NCI-H524 (cell line): ENCODE results near the gene ZCCHC24.

Source experiments
- DNase-seq, 2 experiments: peaks; one replicate each; lab custom pipeline; 2025; lab: John Stamatoyannopoulos, UW

Gene ZCCHC24

GRCh38 chr10:79431891-79432831 is 13.3 kb downstream of the ZCCHC24 start:
- DNase-seq, result no peak

DNA sequence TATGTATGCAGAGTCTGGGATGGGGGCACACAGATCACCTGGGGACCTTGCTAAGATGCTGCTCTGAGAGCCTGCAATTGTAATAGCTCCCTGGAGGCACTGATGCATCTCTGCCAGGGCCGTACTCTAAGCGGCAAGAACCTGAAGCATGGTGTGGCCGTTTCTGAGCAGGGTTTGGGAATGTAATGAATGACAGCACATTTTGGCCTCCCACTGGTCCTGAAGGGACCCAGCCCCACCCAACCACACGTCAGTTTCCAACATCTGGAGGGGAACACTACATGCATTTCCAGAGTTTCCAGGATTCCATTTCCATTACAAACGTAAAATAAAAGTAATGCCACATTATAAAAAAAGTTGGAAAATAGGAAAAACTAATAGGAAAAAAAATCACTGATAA is 14.0 kb downstream of the ZCCHC24 start:
- DNase-seq, result no peak

DNA sequence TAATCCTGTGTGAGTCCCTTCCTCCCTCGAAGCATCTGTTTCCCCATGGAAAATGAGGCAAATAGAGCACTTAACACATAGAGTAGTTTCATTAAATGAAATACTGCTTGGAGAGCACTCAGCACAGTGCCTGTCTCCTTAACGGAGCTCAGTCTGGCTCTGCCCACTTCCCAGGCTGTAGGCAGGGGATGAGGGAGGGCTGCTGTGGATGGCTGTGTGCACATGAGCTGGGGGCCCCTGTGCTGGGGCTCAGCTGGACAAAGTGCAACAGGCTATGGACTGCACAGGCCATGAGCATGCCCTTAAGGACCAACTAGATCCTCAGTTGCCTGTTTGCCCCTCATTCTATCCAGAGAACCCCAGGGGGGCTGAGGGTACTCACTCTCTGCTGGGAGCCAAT is 14.5 kb downstream of the ZCCHC24 start:
- peak; percentile 48 to 72 for DNase-seq

DNA sequence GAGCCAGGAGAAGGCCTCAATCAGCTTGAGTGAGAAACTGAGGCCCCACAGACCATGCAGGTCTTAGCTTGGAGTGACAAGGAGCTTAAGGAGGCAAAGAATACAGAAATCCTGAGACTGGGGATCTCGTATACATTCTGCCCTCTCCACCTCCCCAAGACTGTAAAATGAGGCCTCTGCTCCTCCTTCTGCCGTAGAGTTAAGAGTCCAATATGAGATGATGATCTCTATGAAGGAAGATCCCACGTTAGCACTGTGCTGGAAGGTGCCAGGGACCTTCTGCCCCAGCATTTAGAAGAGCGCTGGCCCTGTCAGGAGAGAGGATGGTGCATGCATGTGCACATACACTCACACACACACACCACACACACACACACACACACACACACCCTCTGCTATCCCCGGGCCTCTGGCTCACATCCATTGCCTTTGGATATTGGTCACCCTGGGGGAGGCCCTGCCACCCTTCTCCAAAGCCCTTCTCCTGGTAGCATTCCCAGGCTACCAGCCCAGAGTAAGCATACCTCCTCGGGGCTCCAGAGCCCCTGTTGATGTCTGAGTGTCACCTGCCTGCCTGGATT is 15.0 kb downstream of the ZCCHC24 start:
- no peak for DNase-seq

DNA sequence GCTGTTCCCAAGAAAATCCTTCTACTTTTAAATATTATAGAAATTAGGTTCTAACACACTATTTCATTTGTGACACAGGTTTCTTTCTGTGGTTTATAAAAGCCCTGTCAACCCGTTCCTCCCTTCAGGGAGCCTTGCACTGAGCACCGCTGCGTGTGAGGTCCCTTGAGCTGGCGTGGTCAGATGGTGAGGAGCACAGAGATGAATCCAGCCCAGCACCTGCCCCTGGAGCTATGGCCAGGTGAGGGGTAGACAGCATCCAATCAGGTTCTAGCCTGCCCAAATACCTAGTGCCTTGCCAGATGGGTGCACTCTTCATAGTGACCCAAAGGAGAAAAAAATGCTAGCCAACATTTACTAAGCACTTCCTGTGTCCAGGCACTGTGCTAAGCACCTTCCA is 15.7 kb downstream of the ZCCHC24 start:
- no peak for DNase-seq

GRCh38 chr10:79427965-79428364 is 17.5 kb downstream of the ZCCHC24 start:
- DNase-seq, result no peak

DNA sequence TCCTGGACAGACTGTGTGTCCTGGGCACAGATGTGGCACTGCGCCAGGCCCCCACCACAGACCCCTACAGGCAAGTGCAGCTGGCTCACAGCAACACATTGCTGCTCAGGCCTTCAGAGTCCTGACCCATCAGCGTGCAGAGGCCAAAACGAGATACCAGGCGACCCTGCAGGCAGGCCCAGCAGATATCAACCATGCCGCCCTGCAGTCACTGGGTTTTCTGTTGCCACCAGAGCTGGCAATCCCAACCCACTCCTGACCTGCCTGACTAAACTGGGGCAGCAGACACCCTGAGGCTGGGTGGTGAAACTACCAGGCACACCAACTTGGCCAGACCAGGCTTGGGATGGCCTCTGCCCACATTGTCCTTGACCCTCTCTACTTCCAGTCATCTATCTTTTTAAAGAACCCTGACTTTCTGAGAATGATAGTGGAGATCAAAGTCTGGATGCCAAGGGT is 20.3 kb downstream of the ZCCHC24 start:
- DNase-seq, result no peak

DNA sequence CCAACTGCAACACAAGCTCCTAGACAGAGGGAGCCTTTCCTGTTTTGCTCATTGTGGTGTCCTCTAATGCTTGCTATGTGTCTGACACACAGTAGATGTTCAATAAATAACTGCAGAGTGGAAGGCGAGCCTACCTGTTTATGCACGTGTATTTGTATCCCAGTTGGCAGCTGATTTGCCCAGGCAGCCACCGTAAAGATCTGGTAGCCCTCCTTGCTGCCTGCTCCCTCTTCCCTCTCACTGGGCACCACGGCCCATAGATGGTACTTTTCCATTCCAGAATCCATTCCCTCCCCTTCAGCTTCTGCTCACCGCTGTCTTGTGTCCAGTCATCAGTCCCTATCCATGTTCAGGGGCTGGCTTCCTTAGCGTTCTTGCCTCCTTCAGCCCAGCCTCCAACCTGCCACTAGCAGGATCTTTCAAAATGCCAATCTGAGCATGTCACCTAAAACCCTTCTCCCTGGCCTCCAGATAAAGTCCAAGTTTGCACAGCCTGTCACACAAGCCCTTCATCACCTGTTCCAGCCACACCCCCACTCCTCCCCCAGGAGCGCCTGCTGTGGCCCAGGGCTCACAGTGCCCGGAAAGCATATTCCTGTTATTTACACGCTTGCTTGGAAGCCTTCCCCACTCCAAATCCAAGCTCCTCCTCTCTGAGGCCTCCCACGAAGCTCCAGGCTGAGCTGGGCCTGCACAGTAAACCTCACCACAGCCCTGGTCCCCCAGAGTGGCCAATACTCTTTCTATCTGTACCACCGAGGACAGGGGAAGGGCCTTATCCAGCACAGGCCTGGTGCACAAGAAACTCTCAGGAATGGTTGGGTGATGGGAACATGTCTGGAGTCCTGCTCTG is 21.0 kb downstream of the ZCCHC24 start:
- DNase-seq, result no peak

- no peak for DNase-seq
Observed at GRCh38 chr10:79422178-79422892, 23.1 kb downstream of the ZCCHC24 start.

GRCh38 chr10:79420974-79421688 is 24.3 kb downstream of the ZCCHC24 start:
- DNase-seq, result no peak

GRCh38 chr10:79418886-79419595 is 26.4 kb downstream of the ZCCHC24 start:
- no peak for DNase-seq

DNA sequence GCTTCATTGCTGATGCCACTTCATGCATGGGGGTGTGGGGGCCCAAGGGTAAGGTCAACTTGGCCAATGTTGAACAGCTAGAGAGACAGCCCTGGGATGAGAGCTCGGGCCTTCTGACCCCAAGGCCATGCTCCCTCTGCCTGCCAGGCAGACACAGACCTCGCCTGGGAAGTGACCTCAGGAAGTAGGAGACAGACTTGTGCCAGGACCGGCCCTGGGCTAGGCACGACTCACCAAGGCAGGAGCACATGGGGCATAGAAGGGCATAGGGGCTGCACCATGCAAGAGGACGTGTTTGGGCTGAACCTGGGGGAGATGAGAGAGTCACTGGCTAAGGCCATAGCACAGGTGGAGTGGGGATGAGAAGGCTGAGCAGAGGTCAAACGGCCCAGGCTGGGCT is 27.1 kb downstream of the ZCCHC24 start:
- DNase-seq, result no peak

DNA sequence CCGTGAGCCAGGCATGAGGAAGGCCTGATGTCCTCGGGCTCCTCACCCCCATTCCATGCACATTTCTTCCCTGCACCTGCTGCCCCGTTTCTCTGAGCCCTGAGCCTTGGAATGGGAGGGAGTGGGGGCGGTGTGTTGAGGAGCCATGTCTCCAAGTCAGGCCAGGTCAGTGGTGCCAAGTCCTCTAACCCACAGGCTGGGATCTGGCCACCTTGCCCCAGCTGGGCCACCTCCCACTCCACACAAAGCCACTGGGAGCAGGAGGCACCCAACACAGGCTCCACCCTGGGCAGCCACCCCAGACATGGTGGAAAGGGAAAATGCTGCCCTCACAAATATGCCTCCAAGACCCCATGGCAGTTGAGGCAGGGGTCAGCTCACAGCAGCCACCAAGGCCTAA is 27.7 kb downstream of the ZCCHC24 start:
- no peak for DNase-seq

DNA sequence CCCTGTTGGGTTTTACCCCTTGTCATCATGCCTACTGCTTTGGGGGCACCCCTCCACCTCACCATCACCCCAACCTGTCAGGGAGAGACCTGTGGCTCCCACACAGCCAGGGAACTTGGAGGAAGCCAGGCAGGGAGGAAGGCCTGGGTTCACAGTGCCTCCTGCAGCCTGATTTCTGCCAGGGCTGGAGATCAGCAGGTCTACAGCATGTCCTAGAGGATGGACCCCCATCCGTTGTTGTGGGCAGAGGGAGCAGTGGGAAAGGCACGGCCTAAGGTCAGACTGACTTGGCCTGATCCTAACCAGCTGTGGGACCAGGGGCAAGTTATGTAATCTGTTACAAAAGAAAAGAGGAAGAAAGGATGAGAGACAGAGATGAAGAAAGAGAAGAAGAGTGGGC is 28.2 kb downstream of the ZCCHC24 start:
- DNase-seq, result no peak

DNA sequence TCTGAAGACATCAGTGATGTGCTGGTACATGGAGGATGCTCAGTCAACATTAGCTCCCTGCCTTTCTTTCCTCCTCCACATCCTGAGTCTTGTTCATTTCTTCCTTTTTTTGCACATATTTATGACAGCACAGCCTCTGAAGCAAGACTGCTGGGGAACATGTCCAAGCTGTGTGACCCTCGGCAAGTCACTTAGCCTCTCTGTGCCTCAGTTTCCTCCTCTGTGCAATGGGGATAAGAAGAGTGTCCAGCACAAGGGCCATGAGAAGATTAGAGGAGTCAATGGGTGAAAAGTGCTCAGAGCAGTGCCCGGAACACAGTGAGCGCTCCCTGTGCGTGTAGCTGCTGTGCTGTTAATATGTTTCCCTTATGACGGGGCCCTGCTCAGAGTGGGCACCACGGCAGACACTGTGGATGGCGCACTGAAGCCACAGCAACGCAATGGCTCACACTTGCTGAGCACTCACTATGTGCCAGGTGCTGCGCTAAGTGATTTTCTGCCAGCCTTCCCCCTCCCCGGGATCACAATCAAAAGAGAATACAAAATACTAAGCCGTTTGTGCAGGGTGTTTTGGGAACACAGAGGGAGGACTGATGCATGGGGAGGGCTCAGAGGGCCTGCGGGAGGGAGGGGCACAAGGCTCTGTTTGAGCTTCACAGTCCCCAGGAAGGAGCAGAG is 28.7 kb downstream of the ZCCHC24 start:
- DNase-seq, result no peak

- no peak for DNase-seq
Observed at GRCh38 chr10:79415736-79416577, 29.5 kb downstream of the ZCCHC24 start.

DNA sequence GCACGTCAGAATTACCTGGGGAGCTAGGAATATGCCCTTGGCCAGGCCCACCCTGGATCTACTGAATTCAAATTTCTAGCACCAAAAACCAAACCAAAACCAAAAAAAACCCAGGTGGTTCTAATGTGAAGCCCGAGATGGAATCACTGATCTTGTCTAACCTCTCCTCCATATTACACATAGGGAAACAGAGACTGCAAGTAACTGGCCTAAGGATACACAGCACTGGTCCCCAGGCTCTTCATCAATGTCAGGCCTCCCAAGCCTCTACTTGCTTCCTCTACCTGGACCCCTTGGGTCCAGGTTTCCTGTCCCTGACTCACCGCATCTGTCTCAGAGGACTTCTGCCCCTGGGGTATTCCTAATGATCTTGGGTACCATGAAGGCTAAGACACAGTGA is 30.7 kb downstream of the ZCCHC24 start:
- no peak for DNase-seq

DNA sequence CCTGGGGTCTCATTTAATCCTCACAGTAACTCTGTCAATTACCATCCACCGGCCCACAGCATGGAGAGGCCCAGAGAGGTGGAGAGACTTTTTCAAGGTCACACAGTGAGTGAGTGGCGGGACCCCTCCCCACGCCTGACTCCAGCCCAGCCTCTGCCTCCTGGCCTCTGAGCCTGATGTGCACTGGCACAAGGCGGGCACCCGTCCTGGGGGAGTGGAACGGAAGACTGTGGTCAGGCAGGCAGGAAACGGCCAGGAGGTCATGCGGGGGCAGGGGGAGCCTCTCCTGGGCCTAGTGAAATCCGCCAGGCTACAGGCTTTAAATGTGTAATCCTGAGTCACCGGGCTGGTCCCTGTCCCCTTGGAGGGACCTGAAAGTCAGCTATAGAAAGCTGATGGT is 32.2 kb downstream of the ZCCHC24 start:
- no peak for DNase-seq

DNA sequence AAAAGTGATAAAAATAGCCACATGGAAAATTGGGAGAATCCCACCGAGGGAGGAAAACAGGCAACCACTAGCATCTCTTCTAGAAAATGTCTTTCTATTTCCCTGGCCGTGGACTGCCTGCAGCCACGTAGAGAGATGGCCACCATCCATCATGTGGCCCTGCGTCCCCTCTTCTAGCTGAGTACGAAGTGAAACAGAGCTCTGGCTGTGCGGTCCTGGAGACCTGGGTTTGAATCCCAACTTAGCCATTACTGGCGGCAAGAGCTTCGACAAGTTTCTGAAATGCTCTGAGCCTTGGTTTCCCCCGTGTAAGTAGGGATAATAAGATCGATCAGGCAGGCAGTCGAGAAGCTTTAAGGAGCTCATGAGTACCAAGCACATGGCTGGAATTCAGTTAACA is 32.9 kb downstream of the ZCCHC24 start:
- no peak for DNase-seq
